ENCODE data around the gene PPP1R9A. TPM values are rescaled to one million over a fixed set of nuclear protein-coding genes. Genes with fewer than 3 reads are reported as not detected.

PPP1R9A gene
- total RNA-seq, 1 experiment from 2014 or later: 15.6 TPM

- Histone ChIP-seq H3K36me3 (ENCODE audit: insufficient read depth, low read length, poor library complexity, severe bottlenecking) (no peaks in the 10 kb centered on the region), H3K4me1 (ENCODE audit: insufficient read depth, low read length, poor library complexity, severe bottlenecking) (no peaks in the 10 kb centered on the region), H3K27ac (ENCODE audit: low read depth, low read length, poor library complexity, severe bottlenecking) (no peak overlapping the region), H3K4me3 (ENCODE audit: low read depth, low read length, poor library complexity, severe bottlenecking) (no peak overlapping the region), H3K27me3 (replicated peaks; ENCODE audit: insufficient read depth, low read depth, low read length, poor library complexity) (no peaks in the 10 kb centered on the region), H3K9me3 (ENCODE audit: low read depth, low read length, poor library complexity, severe bottlenecking) (no peaks in the 10 kb centered on the region)
- TF ChIP-seq CTCF (conservative IDR thresholded peaks at IDR 0.05; ENCODE audit: low read depth, low read length) (no peak), EZH2 (IDR thresholded peaks at IDR 0.05; ENCODE audit: borderline replicate concordance, low read depth, low read length, poor library complexity, severe bottlenecking) (no peak)
- BruUV-seq (replicated peaks): no TSS peak
- ChIA-PET POLR2A (ENCODE audit: low non-redundant PET) (no interaction called here), CTCF (no interaction called here)
- peak; percentile 7 for DNase-seq (ENCODE audit: low spot score)
- intact Hi-C loops (cut with micrococcal nuclease; ENCODE audit: unreplicated experiment): no loop called here
These were observed 423.0 kb downstream of the PPP1R9A start for GRCh38 chr7:95330204-95330960.

- ChIA-PET POLR2A (ENCODE audit: low non-redundant PET) (no interaction called here), CTCF (no interaction called here)
- Histone ChIP-seq H3K36me3 (ENCODE audit: insufficient read depth, low read length, poor library complexity, severe bottlenecking) (no peaks in the 10 kb centered on the region), H3K27ac (ENCODE audit: low read depth, low read length, poor library complexity, severe bottlenecking) (no peak overlapping the region), H3K4me3 (ENCODE audit: low read depth, low read length, poor library complexity, severe bottlenecking) (no peak overlapping the region), H3K4me1 (ENCODE audit: insufficient read depth, low read length, poor library complexity, severe bottlenecking) (no peaks in the 10 kb centered on the region), H3K9me3 (ENCODE audit: low read depth, low read length, poor library complexity, severe bottlenecking) (no peaks in the 10 kb centered on the region), H3K27me3 (replicated peaks; ENCODE audit: insufficient read depth, low read depth, low read length, poor library complexity) (no peaks in the 10 kb centered on the region)
- intact Hi-C loops (cut with micrococcal nuclease; ENCODE audit: unreplicated experiment): no loop called here
- TF ChIP-seq EZH2 (IDR thresholded peaks at IDR 0.05; ENCODE audit: borderline replicate concordance, low read depth, low read length, poor library complexity, severe bottlenecking) (no peak), CTCF (conservative IDR thresholded peaks at IDR 0.05; ENCODE audit: low read depth, low read length) (no peak)
- no TSS peak for BruUV-seq (replicated peaks)
- DNase-seq (ENCODE audit: low spot score): no peak
These were observed 423.6 kb downstream of the PPP1R9A start for GRCh38 chr7:95330961-95331337.

- ChIA-PET CTCF (no interaction called here), POLR2A (ENCODE audit: low non-redundant PET) (no interaction called here)
- no peaks in the 10 kb centered on the region for H3K9me3 ChIP-seq (ENCODE audit: low read depth, low read length, poor library complexity, severe bottlenecking)
- no peaks in the 10 kb centered on the region for H3K36me3 ChIP-seq (ENCODE audit: insufficient read depth, low read length, poor library complexity, severe bottlenecking)
- TF ChIP-seq CTCF (conservative IDR thresholded peaks at IDR 0.05; ENCODE audit: low read depth, low read length): no peak
- H3K4me3 ChIP-seq (ENCODE audit: low read depth, low read length, poor library complexity, severe bottlenecking): no peak overlapping the region
- intact Hi-C loops (cut with micrococcal nuclease; ENCODE audit: unreplicated experiment): no loop called here
- BruUV-seq (replicated peaks): no TSS peak
- no peaks in the 10 kb centered on the region for H3K27me3 ChIP-seq (replicated peaks; ENCODE audit: insufficient read depth, low read depth, low read length, poor library complexity)
- no peak overlapping the region for H3K27ac ChIP-seq (ENCODE audit: low read depth, low read length, poor library complexity, severe bottlenecking)
- DNase-seq (ENCODE audit: low spot score): no peak
- H3K4me1 ChIP-seq (ENCODE audit: insufficient read depth, low read length, poor library complexity, severe bottlenecking): no peaks in the 10 kb centered on the region
These were observed 427.1 kb downstream of the PPP1R9A start for GRCh38 chr7:95334447-95334846.
